Brain microvascular endothelial cell (primary cell): ENCODE results near the gene NOD2.

ENCODE experiments used
- DNase-seq: peaks from one replicate; pipeline ENCODE4 v3.0.0-alpha.2; 2020
- H3K27ac ChIP-seq: fragments of 250-450 bp; sonication (Bioruptor Pico); 2 replicates; pipeline ENCODE4 v1.5.1; 2020; ENCODE audit warnings: mild to moderate bottlenecking, moderate library complexity
- H3K27me3 ChIP-seq: fragments of 250-450 bp; sonication (Bioruptor Pico); replicated peaks from 2 replicates; pipeline ENCODE4 v1.5.1; 2020; ENCODE audit warnings: mild to moderate bottlenecking
- H3K36me3 ChIP-seq: fragments of 250-450 bp; sonication (Bioruptor Pico); replicated peaks from 2 replicates; pipeline ENCODE4 v1.5.1; 2020; ENCODE audit warnings: mild to moderate bottlenecking
- H3K4me3 ChIP-seq: 2 replicates; pipeline ENCODE4 v1.5.1; 2011; ENCODE audit warnings: low read depth, mild to moderate bottlenecking, control low read depth, low read length, moderate library complexity
- CTCF ChIP-seq: IDR thresholded peaks from 2 replicates; pipeline ENCODE4 v1.5.1; 2011; ENCODE audit warnings: low read depth, mild to moderate bottlenecking, moderate library complexity, low read length, control low read depth, inconsistent platforms; ENCODE audit errors: missing control alignments
- in situ Hi-C: cut with HindIII; loops from 2 replicates; pipeline ENCODE4 v1.10.0; 2017; ENCODE audit warnings: low sequenced_read_pairs, low pct_ligation_motif_present

NOD2 gene

GRCh38 chr16:50733468-50733867, 40.1 kb downstream of the NOD2 start:
- Histone ChIP-seq H3K4me3 (no peak overlapping the region), H3K27me3 (no peaks in the 10 kb centered on the region), H3K27ac (no peak overlapping the region), H3K36me3 (no peaks in the 10 kb centered on the region)
- no peak for TF ChIP-seq CTCF
- in situ Hi-C loops: no loop called here
- no peak for DNase-seq

- H3K27ac ChIP-seq: no peak overlapping the region
- DNase-seq: no peak
- in situ Hi-C loops: no loop called here
- TF ChIP-seq CTCF: no peak
- H3K4me3 ChIP-seq: no peak overlapping the region
- no peaks in the 10 kb centered on the region for H3K36me3 ChIP-seq
- no peaks in the 10 kb centered on the region for H3K27me3 ChIP-seq
These were observed 42.3 kb downstream of the NOD2 start for GRCh38 chr16:50735629-50736122.

GRCh38 chr16:50736448-50736847, 43.0 kb downstream of the NOD2 start:
- Histone ChIP-seq H3K27me3 (no peaks in the 10 kb centered on the region), H3K4me3 (no peak overlapping the region), H3K36me3 (no peaks in the 10 kb centered on the region), H3K27ac (no peak overlapping the region)
- DNase-seq: no peak
- TF ChIP-seq CTCF: no peak
- in situ Hi-C loops: no loop called here

- no peak for TF ChIP-seq CTCF
- Histone ChIP-seq H3K27ac (no peak overlapping the region), H3K36me3 (no peaks in the 10 kb centered on the region), H3K27me3 (no peaks in the 10 kb centered on the region), H3K4me3 (no peak overlapping the region)
- in situ Hi-C loops: no loop called here
- DNase-seq: no peak
These were observed 44.1 kb downstream of the NOD2 start for GRCh38 chr16:50737420-50737959.

- in situ Hi-C loops: no loop called here
- Histone ChIP-seq H3K27me3 (no peaks in the 10 kb centered on the region), H3K4me3 (no peak overlapping the region), H3K36me3 (no peaks in the 10 kb centered on the region), H3K27ac (no peak overlapping the region)
- no peak for TF ChIP-seq CTCF
- DNase-seq: no peak
These were observed 45.6 kb downstream of the NOD2 start for GRCh38 chr16:50739031-50739430.

- DNase-seq: no peak
- no peak overlapping the region for H3K4me3 ChIP-seq
These were observed 47.3 kb downstream of the NOD2 start for GRCh38 chr16:50740736-50741135.

More at GRCh38 chr16:50740736-50741135, 47.3 kb downstream of the NOD2 start:
- H3K27ac ChIP-seq: no peak overlapping the region
- in situ Hi-C loops: no loop called here
- no peak for TF ChIP-seq CTCF
- H3K36me3 ChIP-seq: no peaks in the 10 kb centered on the region
- no peaks in the 10 kb centered on the region for H3K27me3 ChIP-seq
